ENCODE results near the gene ISOC2. TPM values are rescaled to one million over a fixed set of nuclear protein-coding genes. Genes with fewer than 3 reads are reported as not detected.

Gene ISOC2
- total RNA-seq, 1 experiment from 2014 or later: 251 TPM

DNA sequence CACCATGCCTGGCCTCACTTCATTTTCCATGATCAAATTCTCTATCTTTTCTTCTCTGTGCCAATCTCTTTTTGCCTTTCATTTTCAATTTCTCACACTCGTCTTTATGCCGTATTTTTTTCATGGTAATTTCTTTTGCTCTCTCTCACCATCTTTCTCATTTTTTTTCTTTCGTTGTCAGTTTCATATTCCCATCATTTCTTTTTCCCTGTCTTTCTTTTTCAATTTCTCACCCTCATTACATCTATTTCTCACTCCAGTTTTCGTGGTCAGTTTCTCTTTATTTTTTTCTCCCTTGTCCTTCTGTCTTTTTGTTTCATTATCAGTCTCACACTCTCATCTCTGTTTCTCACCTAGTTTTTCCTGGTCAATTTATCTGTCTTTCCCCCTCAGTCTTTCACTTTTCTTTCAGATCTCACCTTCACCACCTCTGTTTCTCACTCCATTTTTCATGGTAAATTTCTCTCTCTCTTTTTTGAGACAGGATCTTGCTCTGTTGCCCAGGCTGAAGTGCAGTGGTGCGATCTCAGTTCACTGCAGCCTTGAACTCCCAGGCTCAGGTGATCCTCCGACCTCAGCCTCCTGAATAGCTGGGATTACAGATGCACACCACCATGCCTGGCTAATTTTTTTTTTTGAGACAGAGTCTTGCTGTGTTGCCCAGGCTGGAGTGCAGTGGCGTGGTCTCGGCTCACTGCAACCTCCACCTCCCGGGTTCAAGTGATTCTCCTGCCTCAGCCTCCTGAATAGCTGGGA, 40.9 kb upstream of the ISOC2 start:
- DNase-seq: no peak
- POLR2A ChIA-PET (ENCODE audit: unreplicated experiment): no interaction called here
- CTCF ChIA-PET: no interaction called here
- H2AFZ ChIP-seq (ENCODE audit: low read length): no peak overlapping the region
- H3K4me3 ChIP-seq (ENCODE audit: low read length): no peak overlapping the region
- intact Hi-C loops (cut with micrococcal nuclease): loop anchor here (5.0 kb wide), 1 partner anchor 360 kb away; no protein-coding TSS in a partner anchor
- H4K20me1 ChIP-seq (ENCODE audit: low read length): no peaks in the 10 kb centered on the region
- H3K27ac ChIP-seq (ENCODE audit: low read length): no peak overlapping the region
- ATAC-seq: no peak
- no peaks in the 10 kb centered on the region for H3K9me3 ChIP-seq (ENCODE audit: low read length)
- no peaks in the 10 kb centered on the region for H3K27me3 ChIP-seq (ENCODE audit: low read length)
- H3K9me2 ChIP-seq (replicated peaks; ENCODE audit: low read length): no peaks in the 10 kb centered on the region
- no peak overlapping the region for H3K9ac ChIP-seq (ENCODE audit: low read length)
- H3F3A ChIP-seq (ENCODE audit: low read length, unreplicated experiment): no peaks in the 10 kb centered on the region
- no peaks in the 10 kb centered on the region for H3K79me2 ChIP-seq (ENCODE audit: low read length)
- no peak overlapping the region for H3K4me2 ChIP-seq (ENCODE audit: low read length)
- BruUV-seq (replicated peaks): no TSS peak
- no peak for TF ChIP-seq EZH2 (IDR thresholded peaks at IDR 0.05; ENCODE audit: low read length, unreplicated experiment)
- TF ChIP-seq EZH2phosphoT487 (IDR thresholded peaks at IDR 0.05; ENCODE audit: borderline replicate concordance, low read length): no peak
- TF ChIP-seq, protein P1, sequence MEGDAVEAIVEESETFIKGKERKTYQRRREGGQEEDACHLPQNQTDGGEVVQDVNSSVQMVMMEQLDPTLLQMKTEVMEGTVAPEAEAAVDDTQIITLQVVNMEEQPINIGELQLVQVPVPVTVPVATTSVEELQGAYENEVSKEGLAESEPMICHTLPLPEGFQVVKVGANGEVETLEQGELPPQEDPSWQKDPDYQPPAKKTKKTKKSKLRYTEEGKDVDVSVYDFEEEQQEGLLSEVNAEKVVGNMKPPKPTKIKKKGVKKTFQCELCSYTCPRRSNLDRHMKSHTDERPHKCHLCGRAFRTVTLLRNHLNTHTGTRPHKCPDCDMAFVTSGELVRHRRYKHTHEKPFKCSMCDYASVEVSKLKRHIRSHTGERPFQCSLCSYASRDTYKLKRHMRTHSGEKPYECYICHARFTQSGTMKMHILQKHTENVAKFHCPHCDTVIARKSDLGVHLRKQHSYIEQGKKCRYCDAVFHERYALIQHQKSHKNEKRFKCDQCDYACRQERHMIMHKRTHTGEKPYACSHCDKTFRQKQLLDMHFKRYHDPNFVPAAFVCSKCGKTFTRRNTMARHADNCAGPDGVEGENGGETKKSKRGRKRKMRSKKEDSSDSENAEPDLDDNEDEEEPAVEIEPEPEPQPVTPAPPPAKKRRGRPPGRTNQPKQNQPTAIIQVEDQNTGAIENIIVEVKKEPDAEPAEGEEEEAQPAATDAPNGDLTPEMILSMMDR (conservative IDR thresholded peaks at IDR 0.05; ENCODE audit: low read depth, low read length): no peak
- H3K36me3 ChIP-seq (ENCODE audit: low read depth, low read length): no peaks in the 10 kb centered on the region
- H3K4me1 ChIP-seq (ENCODE audit: insufficient read depth, low read length): no peaks in the 10 kb centered on the region; the same call in 1 of the 2 replicates

DNA sequence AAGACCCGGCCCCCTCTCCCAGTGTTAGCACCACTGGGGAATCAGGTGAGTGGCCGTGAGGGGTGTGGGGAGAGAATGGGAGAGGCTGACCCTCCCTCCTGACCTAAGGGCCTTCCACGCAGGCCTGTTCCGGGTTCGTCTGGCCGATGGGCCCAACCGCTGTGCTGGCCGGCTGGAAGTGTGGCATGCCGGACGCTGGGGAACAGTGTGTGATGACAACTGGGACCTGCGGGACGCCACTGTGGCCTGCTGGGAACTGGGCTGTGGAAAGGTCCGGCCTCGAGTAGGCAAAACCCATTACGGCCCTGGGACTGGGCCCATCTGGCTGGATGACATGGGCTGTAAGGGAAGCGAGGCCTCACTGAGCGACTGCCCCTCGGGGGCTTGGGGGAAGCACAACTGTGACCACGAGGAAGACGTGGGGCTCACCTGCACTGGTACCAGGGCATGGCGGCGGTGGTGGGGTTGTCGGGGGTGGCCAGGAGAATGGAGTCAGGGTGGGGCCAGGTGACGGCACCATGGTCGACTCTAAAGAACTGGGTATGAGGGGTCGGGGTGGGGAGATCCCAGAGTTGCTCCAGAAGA, 39.0 kb upstream of the ISOC2 start:
- POLR2A ChIA-PET (ENCODE audit: unreplicated experiment): no interaction called here
- no peak for TF ChIP-seq EZH2phosphoT487 (IDR thresholded peaks at IDR 0.05; ENCODE audit: borderline replicate concordance, low read length)
- TF ChIP-seq, protein P1 (conservative IDR thresholded peaks at IDR 0.05; ENCODE audit: low read depth, low read length): no peak
- no peak for TF ChIP-seq EZH2 (IDR thresholded peaks at IDR 0.05; ENCODE audit: low read length, unreplicated experiment)
- no peaks in the 10 kb centered on the region; the same call in 1 of the 2 replicates for H3K4me1 ChIP-seq (ENCODE audit: insufficient read depth, low read length)
- ATAC-seq (no peak), DNase-seq (no peak)
- intact Hi-C loops (cut with micrococcal nuclease): loop anchor here (5.0 kb wide), 1 partner anchor 358 kb away; no protein-coding TSS in a partner anchor
- H3K27ac ChIP-seq (ENCODE audit: low read length): no peak overlapping the region
- no peaks in the 10 kb centered on the region for H3K9me2 ChIP-seq (replicated peaks; ENCODE audit: low read length)
- H3K4me2 ChIP-seq (ENCODE audit: low read length): no peak overlapping the region
- CTCF ChIA-PET: no interaction called here
- H3K79me2 ChIP-seq (ENCODE audit: low read length): no peaks in the 10 kb centered on the region
- no peak overlapping the region for H3K9ac ChIP-seq (ENCODE audit: low read length)
- no peaks in the 10 kb centered on the region for H3F3A ChIP-seq (ENCODE audit: low read length, unreplicated experiment)
- H2AFZ ChIP-seq (ENCODE audit: low read length): no peak overlapping the region
- no peaks in the 10 kb centered on the region for H3K27me3 ChIP-seq (ENCODE audit: low read length)
- H3K36me3 ChIP-seq (ENCODE audit: low read depth, low read length): no peaks in the 10 kb centered on the region
- no peaks in the 10 kb centered on the region for H3K9me3 ChIP-seq (ENCODE audit: low read length)
- no peak overlapping the region for H3K4me3 ChIP-seq (ENCODE audit: low read length)
- BruUV-seq (replicated peaks): no TSS peak
- no peaks in the 10 kb centered on the region for H4K20me1 ChIP-seq (ENCODE audit: low read length)

Measured in PC-3 (cell line).